Ovary (tissue), 9 donors: Measurements from ENCODE around the gene MEGF8. TPM values are rescaled to one million over a fixed set of nuclear protein-coding genes. Genes with fewer than 3 reads are reported as not detected.
"Not testable (repeated sequence)": the region's sequence is repeated elsewhere in the genome, so short reads cannot be mapped to it uniquely, and the experiment has no call there.

ENCODE experiments used
- DNase-seq, 5 donors: peaks; one replicate each; pipeline ENCODE4 v3.0.0-alpha.2; 2019 to 2020
- H3K27ac ChIP-seq, 2 donors: fragments of 200-600 bp; one replicate each; pipeline versions ENCODE4 v1.5.1 to v1.8.0; 2019 to 2022
- H3K27me3 ChIP-seq: fragments of 200-600 bp; one replicate; pipeline ENCODE4 v1.8.0; 2022
- H3K36me3 ChIP-seq: fragments of 200-600 bp; sonication (generic); one replicate; pipeline ENCODE4 v1.5.1; 2019
- H3K4me1 ChIP-seq: one replicate; pipeline ENCODE4 v1.8.1; 2013; ENCODE audit warnings: mild to moderate bottlenecking, moderate library complexity; ENCODE audit not compliant: insufficient read depth
- H3K4me3 ChIP-seq: fragments of 200-600 bp; sonication (generic); one replicate; pipeline ENCODE4 v1.5.1; 2017
- H3K9me3 ChIP-seq, 2 donors: fragments of 200-600 bp in 1 of 2; sonication (generic) in 1 of 2; one replicate each; pipeline versions ENCODE4 v1.5.1 to v1.8.1; 2013 to 2019; ENCODE audit warnings: mild to moderate bottlenecking in 1 of 2, moderate library complexity in 1 of 2
- EP300 ChIP-seq: sonication (generic); formaldehyde crosslinking; IDR thresholded peaks from one replicate; pipeline ENCODE4 v1.6.1; 2017; ENCODE audit warnings: antibody characterized with exemption
- POLR2A ChIP-seq: fragments of 450-650 bp; IDR thresholded peaks from one replicate; pipeline ENCODE4 v1.6.1; 2017; ENCODE audit warnings: antibody characterized with exemption, mild to moderate bottlenecking, moderate library complexity
- WGBS, 3 donors: extraction: QIAGEN DNeasy Blood & Tissue Kit in 1 of 3; methylation state at CpG; one replicate each; pipeline versions ENCODE4 v1.1.5 to v1.1.7; 2013 to 2017; 5-methylcytosine and 5-hydroxymethylcytosine counted together
- intact Hi-C, 4 donors: fragments of 100-400 bp; cut with DNase I; formaldehyde crosslinking; loops; one replicate each; pipeline versions ENCODE4 v1.11.0 to v1.15.1; 2022 to 2023
- polyA plus RNA-seq, 2 donors: library from polyadenylated mRNA; stranded (reverse); fragments of 200-250 nt in 1 of 2; fragments of 350-450 nt in 1 of 2; fragmentation: Illumina TruSeq in 1 of 2; extraction: RNeasy Lipid Tissue Mini Kit (QIAGEN cat#74804) in 1 of 2; gene quantifications; one replicate each; pipeline ENCODE4 v1.2.3, GENCODE V29; 2013 to 2014
- total RNA-seq, 7 donors: library from RNA; depleted of rRNA in 2 of 7; stranded (reverse); fragments of >200 nt in 2 of 7; fragmentation: NEBNext Ultra II Directional in 3 of 7; extraction: Animal tissue kit (Norgen Biotek cat#: 25700) in 3 of 7; gene quantifications; one replicate each; pipeline versions ENCODE4 v1.1.0 to v1.2.4, GENCODE V29; 2016 to 2023
- TF ChIP-seq, protein P1 (sequence below), 3 donors: fragments of 450-650 bp in 2 of 3; fragments of 200-600 bp in 1 of 3; IDR thresholded peaks; one replicate each; pipeline versions ENCODE4 v1.5.1 to v1.8.0; 2016 to 2022; ENCODE audit warnings: antibody characterized with exemption in 3 of 3, mild to moderate bottlenecking in 1 of 3
- donor health status: DM: no; HTN: no; CAD: no; lungs with moderate emphysema.
- donor health status: DM: no; HTN: no; CAD: no.
- donor health status: Bipolar disorder and iron deficiency.
- donor health status: DM: yes; HTN: yes; CAD: no.
- donor health status: DM: no; HTN: no; CAD: no.
- donor health status: DM: yes; HTN: yes; CAD: no.

Gene MEGF8
- total and polyA plus RNA-seq, 9 donors = 11.0 to 31.6 (median 23.3) TPM

DNA sequence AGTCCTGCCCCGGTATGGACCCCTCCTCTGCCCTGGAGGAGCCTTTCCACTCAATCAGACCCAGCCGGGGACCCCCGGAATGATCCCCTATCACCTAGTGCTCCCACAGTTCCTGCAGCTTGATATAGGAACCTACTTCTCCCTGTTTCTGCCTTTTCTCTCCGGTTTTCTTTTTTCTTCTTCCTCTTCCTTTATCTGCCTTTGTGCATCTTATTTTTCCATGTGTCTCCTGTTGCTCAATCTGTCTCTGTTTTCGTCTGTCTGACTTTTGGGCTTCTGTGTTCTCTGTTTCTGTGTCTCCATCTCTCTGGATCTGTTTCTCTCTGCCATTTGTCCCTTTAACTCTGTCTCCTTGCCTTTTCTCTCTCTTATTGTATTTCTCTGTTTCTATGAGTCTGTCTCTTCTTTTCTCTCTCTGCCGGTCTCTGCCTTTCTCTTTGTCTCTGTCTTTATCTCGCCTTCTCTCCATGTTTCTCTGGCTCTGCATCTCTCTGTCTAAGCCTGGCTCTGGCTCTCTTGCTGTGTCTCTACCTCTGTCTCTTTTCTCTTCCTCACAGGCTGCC lies 10.0 kb downstream of the MEGF8 start:
- Histone ChIP-seq H3K27ac (no peak overlapping the region), H3K36me3 (no peaks in the 10 kb centered on the region), H3K9me3 (no peaks in the 10 kb centered on the region), H3K4me3 (no peak overlapping the region), H3K4me1 (no peaks in the 10 kb centered on the region), H3K27me3 (no peaks in the 10 kb centered on the region)
- DNase-seq = no peak
- WGBS, 3 donors = 81 to 93% (median 85%) methylated on average over 7 of the region's 7 CpGs
- no peak for TF ChIP-seq EP300
- TF ChIP-seq, protein P1, sequence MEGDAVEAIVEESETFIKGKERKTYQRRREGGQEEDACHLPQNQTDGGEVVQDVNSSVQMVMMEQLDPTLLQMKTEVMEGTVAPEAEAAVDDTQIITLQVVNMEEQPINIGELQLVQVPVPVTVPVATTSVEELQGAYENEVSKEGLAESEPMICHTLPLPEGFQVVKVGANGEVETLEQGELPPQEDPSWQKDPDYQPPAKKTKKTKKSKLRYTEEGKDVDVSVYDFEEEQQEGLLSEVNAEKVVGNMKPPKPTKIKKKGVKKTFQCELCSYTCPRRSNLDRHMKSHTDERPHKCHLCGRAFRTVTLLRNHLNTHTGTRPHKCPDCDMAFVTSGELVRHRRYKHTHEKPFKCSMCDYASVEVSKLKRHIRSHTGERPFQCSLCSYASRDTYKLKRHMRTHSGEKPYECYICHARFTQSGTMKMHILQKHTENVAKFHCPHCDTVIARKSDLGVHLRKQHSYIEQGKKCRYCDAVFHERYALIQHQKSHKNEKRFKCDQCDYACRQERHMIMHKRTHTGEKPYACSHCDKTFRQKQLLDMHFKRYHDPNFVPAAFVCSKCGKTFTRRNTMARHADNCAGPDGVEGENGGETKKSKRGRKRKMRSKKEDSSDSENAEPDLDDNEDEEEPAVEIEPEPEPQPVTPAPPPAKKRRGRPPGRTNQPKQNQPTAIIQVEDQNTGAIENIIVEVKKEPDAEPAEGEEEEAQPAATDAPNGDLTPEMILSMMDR (IDR thresholded peaks at IDR 0.05) = no peak
- no peak for TF ChIP-seq POLR2A
- intact Hi-C loops = no loop called here

DNA sequence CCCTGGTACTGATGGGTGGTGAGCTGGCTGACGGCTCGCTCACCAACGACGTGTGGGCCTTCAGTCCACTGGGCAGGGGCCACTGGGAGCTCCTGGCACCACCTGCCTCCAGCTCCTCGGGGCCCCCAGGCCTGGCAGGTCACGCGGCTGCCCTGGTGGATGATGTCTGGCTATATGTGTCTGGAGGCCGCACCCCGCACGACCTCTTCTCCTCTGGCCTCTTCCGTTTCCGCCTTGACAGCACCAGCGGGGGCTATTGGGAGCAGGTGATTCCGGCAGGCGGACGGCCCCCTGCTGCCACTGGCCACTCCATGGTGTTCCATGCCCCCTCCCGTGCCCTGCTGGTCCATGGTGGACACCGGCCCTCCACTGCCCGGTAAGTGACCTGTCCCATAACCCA lies 10.5 kb downstream of the MEGF8 start:
- intact Hi-C loops = no loop called here
- Histone ChIP-seq H3K27me3 (no peaks in the 10 kb centered on the region), H3K4me3 (no peak overlapping the region), H3K9me3 (no peaks in the 10 kb centered on the region), H3K4me1 (no peaks in the 10 kb centered on the region), H3K36me3 (no peaks in the 10 kb centered on the region), H3K27ac (no peak overlapping the region)
- DNase-seq = no peak
- TF ChIP-seq EP300 (no peak), POLR2A (no peak)
- TF ChIP-seq, protein P1 (IDR thresholded peaks at IDR 0.05) = no peak
- WGBS, 3 donors = 86 to 93% (median 87%) methylated on average over 19 of the region's 19 CpGs

DNA sequence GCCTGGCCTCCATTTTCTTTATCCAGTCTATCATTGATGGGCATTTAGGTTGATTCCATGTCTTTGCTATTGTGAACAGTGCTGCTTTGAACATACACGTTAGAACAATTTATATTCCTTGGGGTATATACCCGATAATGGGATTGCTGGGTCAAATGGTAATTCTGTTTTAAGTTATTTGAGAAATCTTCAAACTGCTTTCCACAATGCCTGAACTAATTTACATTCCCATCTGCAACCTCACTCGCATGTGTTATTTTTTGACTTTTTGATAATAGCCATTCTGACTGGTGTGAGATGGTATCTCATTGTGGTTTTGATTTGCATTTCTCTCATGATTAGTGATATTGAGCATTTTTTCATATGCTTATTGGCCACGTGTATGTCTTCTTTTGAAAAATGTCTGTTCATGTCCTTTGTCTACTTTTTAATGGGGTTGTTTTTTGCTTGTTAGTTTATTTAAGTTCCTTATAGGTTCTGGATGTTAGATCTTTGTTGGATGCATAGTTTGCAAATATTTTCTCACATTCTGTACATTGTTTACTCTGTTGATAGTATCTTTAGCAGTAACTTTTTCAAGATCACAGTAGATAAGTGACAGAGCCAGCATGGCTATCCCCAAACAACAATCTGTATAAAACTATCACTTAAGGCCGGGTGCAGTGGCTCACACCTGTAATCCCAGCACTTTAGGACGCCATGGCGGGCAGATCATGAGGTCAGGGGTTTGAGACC lies 13.9 kb downstream of the MEGF8 start:
- DNase-seq, H3K27me3 ChIP-seq, H3K36me3 ChIP-seq, H3K9me3 ChIP-seq, H3K4me3 ChIP-seq, H3K27ac ChIP-seq, H3K4me1 ChIP-seq, intact Hi-C loops: not testable (repeated sequence)
- 86 to 88% (median 86%) methylated on average over 7 of the region's 7 CpGs for WGBS, 3 donors

DNA sequence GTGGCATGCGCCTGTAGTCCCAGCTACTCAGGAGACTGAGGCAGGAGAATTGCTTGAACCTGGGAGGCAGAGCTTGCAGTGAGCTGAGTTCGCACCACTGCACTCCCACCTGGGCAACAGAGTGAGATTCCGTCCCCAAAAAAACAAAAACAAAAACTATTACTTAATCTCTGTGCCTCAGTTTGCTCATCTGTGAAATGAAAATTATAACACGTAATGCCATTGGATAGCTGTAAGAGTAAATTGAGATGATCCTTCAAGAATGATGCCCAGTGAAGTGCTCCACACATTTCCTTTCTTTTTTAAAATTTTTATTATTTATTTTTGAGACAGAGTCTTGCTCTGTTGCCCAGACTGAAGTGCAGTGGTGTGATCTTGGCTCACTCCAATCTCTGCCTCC lies 14.5 kb downstream of the MEGF8 start:
- H3K27ac ChIP-seq, H3K27me3 ChIP-seq, H3K9me3 ChIP-seq, H3K4me1 ChIP-seq, DNase-seq, H3K36me3 ChIP-seq, H3K4me3 ChIP-seq, intact Hi-C loops: not testable (repeated sequence)
- WGBS, 3 donors = 93 to 97% (median 95%) methylated on average over 4 of the region's 4 CpGs

DNA sequence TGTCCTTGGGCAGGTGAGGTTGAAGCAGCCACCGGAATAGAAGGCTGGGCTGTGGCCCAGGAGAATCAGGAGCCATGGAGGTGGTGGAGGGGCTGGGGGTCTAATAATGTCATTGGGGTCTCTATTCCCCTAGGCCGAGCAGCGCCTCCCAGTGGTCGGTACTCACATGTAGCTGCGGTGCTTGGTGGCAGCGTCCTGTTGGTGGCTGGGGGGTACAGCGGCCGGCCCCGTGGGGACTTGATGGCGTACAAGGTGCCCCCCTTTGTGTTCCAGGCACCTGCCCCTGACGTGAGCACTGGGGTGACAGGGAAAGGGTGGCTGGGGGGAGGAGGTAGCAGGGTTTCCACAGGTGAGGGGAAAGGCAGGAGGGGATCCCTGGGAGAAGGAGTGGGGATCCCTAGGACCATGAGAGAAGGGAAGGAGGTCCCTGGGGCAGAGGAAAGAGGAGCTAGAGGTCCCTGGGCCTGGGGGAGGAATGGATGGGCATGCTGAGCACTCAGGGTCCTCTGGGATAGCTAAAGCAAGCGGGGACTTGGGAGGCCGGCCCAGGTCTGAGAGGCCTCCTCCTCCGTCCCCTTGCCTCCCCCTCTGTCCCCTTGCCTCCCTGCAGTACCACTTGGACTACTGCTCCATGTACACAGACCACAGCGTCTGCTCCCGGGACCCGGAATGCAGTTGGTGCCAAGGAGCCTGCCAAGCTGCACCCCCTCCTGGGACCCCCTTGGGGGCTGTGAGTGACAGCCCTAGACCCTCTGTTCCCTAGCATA lies 18.1 kb downstream of the MEGF8 start:
- no peaks in the 10 kb centered on the region for H3K36me3 ChIP-seq
- H3K27me3 ChIP-seq = no peaks in the 10 kb centered on the region
- TF ChIP-seq EP300 (no peak), POLR2A (no peak)
- TF ChIP-seq, protein P1 (IDR thresholded peaks at IDR 0.05) = no peak

More for the DNA sequence above, 18.1 kb downstream of the MEGF8 start:
- no peaks in the 10 kb centered on the region for H3K4me1 ChIP-seq
- H3K27ac ChIP-seq = no peak overlapping the region
- intact Hi-C loops = no loop called here
- no peaks in the 10 kb centered on the region for H3K9me3 ChIP-seq
- no peak for DNase-seq
- H3K4me3 ChIP-seq = no peak overlapping the region
- WGBS, 3 donors = 83 to 87% (median 85%) methylated on average over 17 of the region's 17 CpGs
